SIG-M5 treated with dmso at 0.1 percent for 504 hours (cell line): Measurements from ENCODE around the gene HMCN2.

Source experiments
- DNase-seq: peaks from one replicate; lab custom pipeline; 2025; ENCODE audit not compliant: unreplicated experiment; lab: John Stamatoyannopoulos, UW

The HMCN2 gene

GRCh38 chr9:130405657-130406257 lies 140.2 kb downstream of the HMCN2 start:
- DNase-seq, result no peak

- DNase-seq, result no peak
These were observed 140.8 kb downstream of the HMCN2 start for GRCh38 chr9:130406278-130406895.

GRCh38 chr9:130407916-130408663 lies 142.5 kb downstream of the HMCN2 start:
- DNase-seq, result no peak

GRCh38 chr9:130408669-130409068 lies 143.1 kb downstream of the HMCN2 start:
- DNase-seq, result no peak

- DNase-seq, result no peak
These were observed 143.7 kb downstream of the HMCN2 start for GRCh38 chr9:130409246-130409645.

- no peak for DNase-seq
These were observed 144.9 kb downstream of the HMCN2 start for GRCh38 chr9:130410443-130410842.

GRCh38 chr9:130411566-130411915 lies 146.0 kb downstream of the HMCN2 start:
- no peak for DNase-seq

GRCh38 chr9:130414081-130414731 lies 148.6 kb downstream of the HMCN2 start:
- no peak for DNase-seq

- DNase-seq, result no peak
These were observed 149.6 kb downstream of the HMCN2 start for GRCh38 chr9:130414910-130415746.

GRCh38 chr9:130417602-130418001 lies 152.0 kb downstream of the HMCN2 start:
- no peak for DNase-seq

- no peak for DNase-seq
These were observed 153.2 kb downstream of the HMCN2 start for GRCh38 chr9:130418776-130419175.

- DNase-seq, result no peak
These were observed 154.0 kb downstream of the HMCN2 start for GRCh38 chr9:130419521-130420035.

- DNase-seq, result no peak
These were observed 155.7 kb downstream of the HMCN2 start for GRCh38 chr9:130421154-130421801.

- DNase-seq, result no peak
These were observed 156.3 kb downstream of the HMCN2 start for GRCh38 chr9:130421802-130422276.

- no peak for DNase-seq
These were observed 157.0 kb downstream of the HMCN2 start for GRCh38 chr9:130422546-130422945.

GRCh38 chr9:130423272-130423671 lies 157.7 kb downstream of the HMCN2 start:
- no peak for DNase-seq

- DNase-seq, result no peak
These were observed 159.3 kb downstream of the HMCN2 start for GRCh38 chr9:130424595-130425454.

- no peak for DNase-seq
These were observed 160.3 kb downstream of the HMCN2 start for GRCh38 chr9:130425741-130426466.

- DNase-seq, result no peak
These were observed 160.9 kb downstream of the HMCN2 start for GRCh38 chr9:130426467-130426773.
